Endothelial cell (in vitro differentiated cells): ENCODE measurements around the gene ERC2. TPM values are rescaled to one million over a fixed set of nuclear protein-coding genes. Genes with fewer than 3 reads are reported as not detected.

Source experiments
- DNase-seq: peaks from one replicate; pipeline ENCODE4 v3.0.0; 2021; ENCODE audit warnings: low spot score
- H3K27ac Mint-ChIP-seq: one replicate; pipeline ENCODE4 v1.8.0; 2021; ENCODE audit warnings: mixed read lengths, inconsistent platforms; ENCODE audit not compliant: unreplicated experiment
- H3K27me3 Mint-ChIP-seq: one replicate; pipeline ENCODE4 v1.8.0; 2021; ENCODE audit warnings: mild to moderate bottlenecking, moderate library complexity, mixed read lengths, inconsistent platforms; ENCODE audit not compliant: unreplicated experiment
- H3K36me3 Mint-ChIP-seq: one replicate; pipeline ENCODE4 v1.8.0; 2021; ENCODE audit warnings: mild to moderate bottlenecking, low read depth, mixed read lengths, inconsistent platforms; ENCODE audit not compliant: unreplicated experiment
- H3K4me1 Mint-ChIP-seq: one replicate; pipeline ENCODE4 v1.8.0; 2021; ENCODE audit warnings: mild to moderate bottlenecking, mixed read lengths, inconsistent platforms; ENCODE audit not compliant: unreplicated experiment
- H3K4me3 Mint-ChIP-seq: one replicate; pipeline ENCODE4 v1.8.0; 2021; ENCODE audit warnings: mild to moderate bottlenecking, mixed read lengths, inconsistent platforms; ENCODE audit not compliant: unreplicated experiment
- H3K9me3 Mint-ChIP-seq: one replicate; pipeline ENCODE4 v1.8.0; 2021; ENCODE audit warnings: mixed read lengths, inconsistent platforms; ENCODE audit not compliant: unreplicated experiment
- CTCF ChIP-seq: fragments of 200-600 bp; sonication (generic); IDR thresholded peaks from one replicate; pipeline ENCODE4 v1.5.0; 2021; ENCODE audit warnings: antibody characterized with exemption; ENCODE audit not compliant: unreplicated experiment
- total RNA-seq: library from RNA; stranded (reverse); fragmentation: NEBNext Ultra II Directional; extraction: Animal tissue kit (Norgen Biotek cat#: 25700); gene quantifications from one replicate; pipeline ENCODE4 v1.2.1, GENCODE V29; 2021; ENCODE audit not compliant: unreplicated experiment

ERC2 gene
- total RNA-seq, 1 donor from 2014 or later, result 20.5 TPM

- H3K9me3 Mint-ChIP-seq, result no peaks in the 10 kb centered on the region
- DNase-seq, result no peak
- no peak for TF ChIP-seq CTCF
- peaks cover 19% of the 10 kb centered on the region for H3K27me3 Mint-ChIP-seq
- peaks cover 14% of the 10 kb centered on the region for H3K36me3 Mint-ChIP-seq
- H3K27ac Mint-ChIP-seq, result no peak overlapping the region
- H3K4me1 Mint-ChIP-seq, result peaks cover 11% of the 10 kb centered on the region
- no peak overlapping the region for H3K4me3 Mint-ChIP-seq
These were observed 990.7 kb downstream of the ERC2 start for GRCh38 chr3:55477306-55478303.

GRCh38 chr3:55476515-55476914 lies 991.8 kb downstream of the ERC2 start:
- peaks cover 11% of the 10 kb centered on the region for H3K4me1 Mint-ChIP-seq
- no peak overlapping the region for H3K27ac Mint-ChIP-seq
- no peak for DNase-seq
- peaks cover 17% of the 10 kb centered on the region for H3K36me3 Mint-ChIP-seq
- TF ChIP-seq CTCF, result no peak
- peaks cover 22% of the 10 kb centered on the region for H3K27me3 Mint-ChIP-seq
- H3K9me3 Mint-ChIP-seq, result no peaks in the 10 kb centered on the region
- no peak overlapping the region for H3K4me3 Mint-ChIP-seq

- Mint-ChIP-seq H3K4me3 (peak overlapping the region; percentile 80), H3K36me3 (peaks cover 17% of the 10 kb centered on the region), H3K27ac (no peak overlapping the region), H3K4me1 (peaks cover 6% of the 10 kb centered on the region), H3K27me3 (peaks cover 15% of the 10 kb centered on the region), H3K9me3 (no peaks in the 10 kb centered on the region)
- DNase-seq, result peak; percentile 43
- no peak for TF ChIP-seq CTCF
These were observed 994.0 kb downstream of the ERC2 start for GRCh38 chr3:55474213-55474632.

- H3K27ac Mint-ChIP-seq, result no peak overlapping the region
- H3K27me3 Mint-ChIP-seq, result peaks cover 15% of the 10 kb centered on the region
- no peaks in the 10 kb centered on the region for H3K9me3 Mint-ChIP-seq
- DNase-seq, result no peak
- peak overlapping the region; percentile 80 for H3K4me3 Mint-ChIP-seq
- H3K36me3 Mint-ChIP-seq, result peaks cover 17% of the 10 kb centered on the region
- TF ChIP-seq CTCF, result no peak
- peaks cover 6% of the 10 kb centered on the region for H3K4me1 Mint-ChIP-seq
These were observed 994.5 kb downstream of the ERC2 start for GRCh38 chr3:55473788-55474187.
